ENCODE measurements around the gene XPC.

DNA sequence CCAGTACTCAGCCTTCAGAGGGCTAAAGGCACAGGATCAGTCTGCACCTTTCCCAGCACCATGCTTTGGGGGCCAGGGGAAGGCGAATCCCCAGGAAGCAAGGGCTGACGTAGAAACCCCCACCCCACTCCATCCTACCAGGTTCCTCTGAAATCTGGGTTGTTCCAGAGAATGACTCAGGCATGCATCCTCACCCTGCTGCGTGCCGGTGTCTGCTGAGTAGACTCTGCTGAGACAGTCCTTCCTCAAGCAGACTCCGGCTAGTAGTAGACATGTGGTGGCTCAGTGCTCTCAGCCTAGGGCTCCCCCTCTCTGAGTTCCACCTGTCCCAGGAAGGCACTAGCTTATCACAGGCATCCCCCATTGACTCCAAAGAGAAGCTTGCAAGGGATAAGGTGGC, 44.5 kb downstream of the XPC start:
- TF ChIP-seq POLR2A (IDR thresholded peaks at IDR 0.05; ENCODE audit: low read length) (no peak), GATA1 (IDR thresholded peaks at IDR 0.05; ENCODE audit: low read depth, low read length) (no peak)
